ENCODE measurements around the gene F13A1.

Gene F13A1

GRCh38 chr6:6319952-6320811 is at the start of gene F13A1:
Gene F13A1 (minus strand): TSS chr6:6320662. CDS start chr6:6318664, 1,998 bp downstream.
- Histone ChIP-seq H3K9me3 (ENCODE audit: control insufficient read depth, insufficient read depth, low read depth, low read length) (no peaks in the 10 kb centered on the region), H3K4me3 (ENCODE audit: low read depth, low read length) (no peak within 1 kb of the TSS), H3K27ac (ENCODE audit: extremely low read depth, low read depth, low read length) (no peak within 1 kb of the TSS), H3K4me1 (ENCODE audit: control insufficient read depth, insufficient read depth, low read length) (no peaks in the 10 kb centered on the region), H3K36me3 (ENCODE audit: control insufficient read depth in 2 of 2, insufficient read depth in 1 of 2, low read length in 2 of 2) (no peaks in the 10 kb centered on the region)
- CTCF ChIA-PET, result interaction anchor here (0.6 kb wide), 1 partner anchor 100 kb away, joined by 3 read pairs; no protein-coding TSS in a partner anchor
- POLR2A ChIA-PET, result no interaction called here
- TF ChIP-seq ZNF639 (tag by site-specific recombination; IDR thresholded peaks at IDR 0.05) (no peak), ZNF274 (IDR thresholded peaks at IDR 0.05; ENCODE audit: low read length) (no peak), ZNF274 (tag by site-specific recombination; IDR thresholded peaks at IDR 0.05; ENCODE audit: borderline replicate concordance) (no peak), SP3 (tag by site-specific recombination; IDR thresholded peaks at IDR 0.05) (no peak), PRDM4 (tag by site-specific recombination; IDR thresholded peaks at IDR 0.05) (no peak), ZBTB7A (tag by site-specific recombination; IDR thresholded peaks at IDR 0.05; ENCODE audit: low read depth) (no peak), PRDM1 (tag by site-specific recombination; IDR thresholded peaks at IDR 0.05) (no peak), BCL11B (tag by site-specific recombination; IDR thresholded peaks at IDR 0.05; ENCODE audit: low read depth) (no peak), ZNF280C (tag by site-specific recombination; IDR thresholded peaks at IDR 0.05) (no peak), ZNF626 (tag by site-specific recombination; IDR thresholded peaks at IDR 0.05) (no peak), GLIS2 (tag by site-specific recombination; IDR thresholded peaks at IDR 0.05) (no peak), KLF1 (tag by site-specific recombination; IDR thresholded peaks at IDR 0.05) (no peak), ZEB2 (tag by site-specific recombination; IDR thresholded peaks at IDR 0.05) (no peak), ZNF132 (tag by site-specific recombination; IDR thresholded peaks at IDR 0.05; ENCODE audit: borderline replicate concordance) (no peak), ZNF776 (tag by site-specific recombination; IDR thresholded peaks at IDR 0.05; ENCODE audit: borderline replicate concordance) (no peak), ZSCAN4 (tag by site-specific recombination; IDR thresholded peaks at IDR 0.05) (no peak), ZNF114 (tag by site-specific recombination; IDR thresholded peaks at IDR 0.05) (no peak), ZNF19 (tag by site-specific recombination; IDR thresholded peaks at IDR 0.05; ENCODE audit: low read depth) (no peak), ZNF48 (tag by site-specific recombination; IDR thresholded peaks at IDR 0.05) (no peak)
